ENCODE results near the gene NANS. TPM values are rescaled to one million over a fixed set of nuclear protein-coding genes. Genes with fewer than 3 reads are reported as not detected.

NANS gene
- total and polyA plus RNA-seq, 10 of the 15 experiments (the other 5 are each of a cell fraction or from before 2014, with no cell fraction given), result 21.0 to 126 (median 52.3) TPM

DNA sequence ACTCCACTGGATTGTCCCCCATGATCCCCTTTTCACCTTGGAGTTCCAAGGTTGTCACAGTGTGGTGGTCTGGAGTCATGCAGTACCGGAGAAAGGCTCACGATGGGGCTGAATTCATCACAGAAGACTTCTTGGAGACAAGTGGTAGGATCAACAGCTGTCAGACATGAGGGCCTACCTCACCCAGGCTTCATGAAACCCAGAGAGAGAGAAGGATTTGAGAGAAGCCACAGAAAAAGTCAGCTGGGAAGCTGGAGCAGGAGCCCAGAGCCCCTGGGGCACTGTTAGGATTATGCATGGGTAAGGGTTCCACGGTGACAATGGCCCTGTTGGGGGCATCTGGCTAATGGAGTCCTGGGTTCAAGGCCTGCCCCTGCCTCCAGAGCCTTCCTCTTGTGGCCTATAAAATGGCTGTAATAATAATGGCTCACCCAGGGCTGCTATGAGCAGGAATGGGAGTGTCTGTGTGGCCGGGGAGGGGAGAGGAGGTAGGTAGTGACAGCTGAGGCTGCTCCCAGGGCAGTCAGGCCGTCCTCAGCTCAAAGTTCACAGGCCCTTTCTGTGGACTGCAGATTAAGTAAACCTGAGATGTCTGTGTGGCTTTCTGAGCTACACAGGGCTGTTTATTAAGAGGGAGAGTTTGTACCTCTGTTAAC is 61.6 kb downstream of the NANS start:
- SMC1A ChIA-PET (ENCODE audit: uncharacterized antibody, unreplicated experiment), result interaction anchor here (0.7 to 2.7 kb wide), 24 partner anchors 9 to 658 kb away, joined by 3 to 26 read pairs (median 5); partner anchors contain the start of gene TBC1D2
- peak overlapping the region; percentile 90 for H3K27ac ChIP-seq (ENCODE audit: control insufficient read depth, insufficient read depth)
- no peaks in the 10 kb centered on the region for H3K9me3 ChIP-seq (replicated peaks; ENCODE audit: control insufficient read depth, insufficient read depth, low read length)
- peaks cover 25% of the 10 kb centered on the region for H3K4me1 ChIP-seq (ENCODE audit: control insufficient read depth, insufficient read depth, low read length)
- H3K79me2 ChIP-seq (ENCODE audit: control insufficient read depth, insufficient read depth, low read length), result peaks cover 23% of the 10 kb centered on the region
- TSS peak; percentile 70 for BruUV-seq (replicated peaks)
- WGBS (ENCODE audit: insufficient coverage, insufficient replicate concordance, low lambda C conversion rate, missing lambda C conversion rate), result 2% methylated on average over 5 of the region's 5 CpGs
- intact Hi-C loops (cut with micrococcal nuclease; ENCODE audit: unreplicated experiment) (loop anchor here (1.0 to 5.0 kb wide), 5 partner anchors 15 to 145 kb away; partner anchors contain the start of gene CORO2A), in situ Hi-C loops (cut with MboI) (no loop called here)
- peak overlapping the region; percentile 77 for H3K4me3 ChIP-seq
- peaks cover 0 to 6% of the 10 kb centered on the region in 2 experiments; a peak in 2 of 4 replicates for H3K36me3 ChIP-seq (ENCODE audit: control insufficient read depth in 2 of 2, insufficient read depth in 2 of 2, low read length in 1 of 2)
- DNase-seq (ENCODE audit: low read depth, low spot score) (no peak), ATAC-seq (peak; percentile 81), FAIRE-seq (peak; percentile 83)
- H4K20me1 ChIP-seq (ENCODE audit: control insufficient read depth, insufficient read depth), result no peaks in the 10 kb centered on the region
- CTCF ChIA-PET, result interaction anchor here (0.6 to 2.9 kb wide), 26 partner anchors 9 to 500 kb away, joined by 3 to 49 read pairs (median 5); partner anchors contain the start of gene TBC1D2
- H3K27me3 ChIP-seq (replicated peaks in 1 of 2; ENCODE audit: control insufficient read depth in 2 of 2, insufficient read depth in 2 of 2, low read length in 1 of 2), result no peaks in the 10 kb centered on the region
- H3K9ac ChIP-seq (ENCODE audit: control insufficient read depth, insufficient read depth, low read length), result peak overlapping the region; percentile 88
- POLR2A ChIA-PET, result interaction anchor here (1.0 to 2.7 kb wide), 10 partner anchors 9 to 138 kb away, joined by 3 to 17 read pairs (median 4); partner anchors contain the start of genes NANS and TBC1D2
- RAD21 ChIA-PET (ENCODE audit: unreplicated experiment), result interaction anchor here (0.5 to 3.1 kb wide), 18 partner anchors 9 to 195 kb away, joined by 3 to 34 read pairs (median 10); partner anchors contain the start of genes TBC1D2 and TRMO
- peak overlapping the region; percentile 85 for H2AFZ ChIP-seq (ENCODE audit: control insufficient read depth, low read depth, low read length)
- H3K4me2 ChIP-seq (ENCODE audit: control insufficient read depth, insufficient read depth), result peak overlapping the region; percentile 81
- TF ChIP-seq SMC3 (IDR thresholded peaks at IDR 0.05; ENCODE audit: borderline replicate concordance, low read length) (peak; percentile 66; the same call in 1 of the 2 replicates), RUNX3 (IDR thresholded peaks at IDR 0.05; ENCODE audit: low read length) (0 out of 2 replicates have a peak, but pooled peaks have one; percentile 2), MYC (IDR thresholded peaks at IDR 0.05; ENCODE audit: insufficient read depth, insufficient read length, insufficient replicate concordance, low read length, severe bottlenecking) (no peak), TARDBP (IDR thresholded peaks at IDR 0.05; ENCODE audit: borderline replicate concordance) (no peak), BRCA1 (IDR thresholded peaks at IDR 0.05; ENCODE audit: low read depth, low read length) (no peak), RAD21 (IDR thresholded peaks at IDR 0.05; ENCODE audit: insufficient read depth, low read depth, low read length) (peak; percentile 67), POLR2AphosphoS5 (IDR thresholded peaks at IDR 0.05; ENCODE audit: low read length) (0 out of 2 replicates have a peak, but pooled peaks have one; percentile 2), SUZ12 (IDR thresholded peaks at IDR 0.05; ENCODE audit: unreplicated experiment) (no peak), CBFB (IDR thresholded peaks at IDR 0.05; ENCODE audit: low read depth) (no peak), CTCF (IDR thresholded peaks at IDR 0.05 in 2 of 3, conservative IDR thresholded peaks at IDR 0.05 in 1 of 3; ENCODE audit: control insufficient read depth in 2 of 3, extremely low read depth in 1 of 3, insufficient read depth in 1 of 3, low read depth in 3 of 3, low read length in 3 of 3) (peak; percentile 62 to 77 (median 66)), TCF12 (IDR thresholded peaks at IDR 0.05; ENCODE audit: low read depth, low read length) (peak; percentile 64; the same call in 1 of the 2 replicates), MXI1 (IDR thresholded peaks at IDR 0.05; ENCODE audit: low read depth, low read length) (0 out of 2 replicates have a peak, but pooled peaks have one; percentile 29)
- TF ChIP-seq, protein P1, sequence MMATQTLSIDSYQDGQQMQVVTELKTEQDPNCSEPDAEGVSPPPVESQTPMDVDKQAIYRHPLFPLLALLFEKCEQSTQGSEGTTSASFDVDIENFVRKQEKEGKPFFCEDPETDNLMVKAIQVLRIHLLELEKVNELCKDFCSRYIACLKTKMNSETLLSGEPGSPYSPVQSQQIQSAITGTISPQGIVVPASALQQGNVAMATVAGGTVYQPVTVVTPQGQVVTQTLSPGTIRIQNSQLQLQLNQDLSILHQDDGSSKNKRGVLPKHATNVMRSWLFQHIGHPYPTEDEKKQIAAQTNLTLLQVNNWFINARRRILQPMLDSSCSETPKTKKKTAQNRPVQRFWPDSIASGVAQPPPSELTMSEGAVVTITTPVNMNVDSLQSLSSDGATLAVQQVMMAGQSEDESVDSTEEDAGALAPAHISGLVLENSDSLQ (IDR thresholded peaks at IDR 0.05), result peak; percentile 54
- TF ChIP-seq, protein P2, sequence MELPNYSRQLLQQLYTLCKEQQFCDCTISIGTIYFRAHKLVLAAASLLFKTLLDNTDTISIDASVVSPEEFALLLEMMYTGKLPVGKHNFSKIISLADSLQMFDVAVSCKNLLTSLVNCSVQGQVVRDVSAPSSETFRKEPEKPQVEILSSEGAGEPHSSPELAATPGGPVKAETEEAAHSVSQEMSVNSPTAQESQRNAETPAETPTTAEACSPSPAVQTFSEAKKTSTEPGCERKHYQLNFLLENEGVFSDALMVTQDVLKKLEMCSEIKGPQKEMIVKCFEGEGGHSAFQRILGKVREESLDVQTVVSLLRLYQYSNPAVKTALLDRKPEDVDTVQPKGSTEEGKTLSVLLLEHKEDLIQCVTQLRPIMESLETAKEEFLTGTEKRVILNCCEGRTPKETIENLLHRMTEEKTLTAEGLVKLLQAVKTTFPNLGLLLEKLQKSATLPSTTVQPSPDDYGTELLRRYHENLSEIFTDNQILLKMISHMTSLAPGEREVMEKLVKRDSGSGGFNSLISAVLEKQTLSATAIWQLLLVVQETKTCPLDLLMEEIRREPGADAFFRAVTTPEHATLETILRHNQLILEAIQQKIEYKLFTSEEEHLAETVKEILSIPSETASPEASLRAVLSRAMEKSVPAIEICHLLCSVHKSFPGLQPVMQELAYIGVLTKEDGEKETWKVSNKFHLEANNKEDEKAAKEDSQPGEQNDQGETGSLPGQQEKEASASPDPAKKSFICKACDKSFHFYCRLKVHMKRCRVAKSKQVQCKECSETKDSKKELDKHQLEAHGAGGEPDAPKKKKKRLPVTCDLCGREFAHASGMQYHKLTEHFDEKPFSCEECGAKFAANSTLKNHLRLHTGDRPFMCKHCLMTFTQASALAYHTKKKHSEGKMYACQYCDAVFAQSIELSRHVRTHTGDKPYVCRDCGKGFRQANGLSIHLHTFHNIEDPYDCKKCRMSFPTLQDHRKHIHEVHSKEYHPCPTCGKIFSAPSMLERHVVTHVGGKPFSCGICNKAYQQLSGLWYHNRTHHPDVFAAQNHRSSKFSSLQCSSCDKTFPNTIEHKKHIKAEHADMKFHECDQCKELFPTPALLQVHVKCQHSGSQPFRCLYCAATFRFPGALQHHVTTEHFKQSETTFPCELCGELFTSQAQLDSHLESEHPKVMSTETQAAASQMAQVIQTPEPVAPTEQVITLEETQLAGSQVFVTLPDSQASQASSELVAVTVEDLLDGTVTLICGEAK (IDR thresholded peaks at IDR 0.05; ENCODE audit: borderline replicate concordance), result 0 out of 2 replicates have a peak, but pooled peaks have one; percentile 11

Data from GM12878 (cell line).